ENCODE measurements around the gene MBD5.

The MBD5 gene

GRCh38 chr2:148402786-148403185, 381.9 kb downstream of the MBD5 start:
- no peak overlapping the region for H3K4me2 ChIP-seq
- no peak overlapping the region for H2AFZ ChIP-seq (ENCODE audit: low read depth)
- H4K20me1 ChIP-seq (ENCODE audit: insufficient read depth) = no peaks in the 10 kb centered on the region
- no peaks in the 10 kb centered on the region for H3K4me1 ChIP-seq (ENCODE audit: low read depth, poor library complexity, severe bottlenecking)
- TF ChIP-seq CTCF (conservative IDR thresholded peaks at IDR 0.05; ENCODE audit: low read depth, low read length) = no peak
- no peak overlapping the region for H3K9ac ChIP-seq
- H3K79me2 ChIP-seq (ENCODE audit: insufficient read depth, low read depth) = no peaks in the 10 kb centered on the region
- H3K27me3 ChIP-seq (ENCODE audit: insufficient read depth, low read depth) = no peaks in the 10 kb centered on the region
- no peak overlapping the region for H3K4me3 ChIP-seq (IDR thresholded peaks at IDR 0.05; ENCODE audit: insufficient read depth, low read depth, low read length)
- no peaks in the 10 kb centered on the region for H3K36me3 ChIP-seq (ENCODE audit: insufficient read depth)
- no peak overlapping the region for H3K27ac ChIP-seq

- TF ChIP-seq CTCF (conservative IDR thresholded peaks at IDR 0.05; ENCODE audit: low read depth, low read length) = no peak
- Histone ChIP-seq H4K20me1 (ENCODE audit: insufficient read depth) (no peaks in the 10 kb centered on the region), H2AFZ (ENCODE audit: low read depth) (no peak overlapping the region), H3K4me1 (ENCODE audit: low read depth, poor library complexity, severe bottlenecking) (no peaks in the 10 kb centered on the region), H3K27me3 (ENCODE audit: insufficient read depth, low read depth) (no peaks in the 10 kb centered on the region), H3K36me3 (ENCODE audit: insufficient read depth) (no peaks in the 10 kb centered on the region), H3K4me2 (no peak overlapping the region), H3K9ac (no peak overlapping the region), H3K27ac (no peak overlapping the region), H3K4me3 (IDR thresholded peaks at IDR 0.05; ENCODE audit: insufficient read depth, low read depth, low read length) (no peak overlapping the region), H3K79me2 (ENCODE audit: insufficient read depth, low read depth) (no peaks in the 10 kb centered on the region)
Measured at GRCh38 chr2:148410899-148411298, 390.0 kb downstream of the MBD5 start.

- H3K79me2 ChIP-seq (ENCODE audit: insufficient read depth, low read depth) = no peaks in the 10 kb centered on the region
- no peaks in the 10 kb centered on the region for H3K27me3 ChIP-seq (ENCODE audit: insufficient read depth, low read depth)
- H3K9ac ChIP-seq = no peak overlapping the region
- H3K27ac ChIP-seq = no peak overlapping the region
- no peaks in the 10 kb centered on the region for H4K20me1 ChIP-seq (ENCODE audit: insufficient read depth)
- H3K4me1 ChIP-seq (ENCODE audit: low read depth, poor library complexity, severe bottlenecking) = no peaks in the 10 kb centered on the region
- no peak overlapping the region for H3K4me3 ChIP-seq (IDR thresholded peaks at IDR 0.05; ENCODE audit: insufficient read depth, low read depth, low read length)
- no peak overlapping the region for H2AFZ ChIP-seq (ENCODE audit: low read depth)
- H3K36me3 ChIP-seq (ENCODE audit: insufficient read depth) = no peaks in the 10 kb centered on the region
- no peak overlapping the region for H3K4me2 ChIP-seq
- no peak for TF ChIP-seq CTCF (conservative IDR thresholded peaks at IDR 0.05; ENCODE audit: low read depth, low read length)
Measured at GRCh38 chr2:148416248-148416647, 395.4 kb downstream of the MBD5 start.

GRCh38 chr2:148430101-148430500, 409.2 kb downstream of the MBD5 start:
- Histone ChIP-seq H3K27ac (no peak overlapping the region), H2AFZ (ENCODE audit: low read depth) (no peak overlapping the region), H3K36me3 (ENCODE audit: insufficient read depth) (no peaks in the 10 kb centered on the region), H3K9ac (no peak overlapping the region), H3K4me3 (IDR thresholded peaks at IDR 0.05; ENCODE audit: insufficient read depth, low read depth, low read length) (no peak overlapping the region), H4K20me1 (ENCODE audit: insufficient read depth) (no peaks in the 10 kb centered on the region), H3K4me2 (no peak overlapping the region), H3K79me2 (ENCODE audit: insufficient read depth, low read depth) (no peaks in the 10 kb centered on the region), H3K4me1 (ENCODE audit: low read depth, poor library complexity, severe bottlenecking) (no peaks in the 10 kb centered on the region), H3K27me3 (ENCODE audit: insufficient read depth, low read depth) (no peaks in the 10 kb centered on the region)
- no peak for TF ChIP-seq CTCF (conservative IDR thresholded peaks at IDR 0.05; ENCODE audit: low read depth, low read length)

GRCh38 chr2:148447877-148448276, 427.0 kb downstream of the MBD5 start:
- Histone ChIP-seq H3K27ac (no peak overlapping the region), H3K36me3 (ENCODE audit: insufficient read depth) (no peaks in the 10 kb centered on the region)
- no peak for TF ChIP-seq CTCF (conservative IDR thresholded peaks at IDR 0.05; ENCODE audit: low read depth, low read length)

More at GRCh38 chr2:148447877-148448276, 427.0 kb downstream of the MBD5 start:
- Histone ChIP-seq H3K27me3 (ENCODE audit: insufficient read depth, low read depth) (no peaks in the 10 kb centered on the region), H3K4me1 (ENCODE audit: low read depth, poor library complexity, severe bottlenecking) (no peaks in the 10 kb centered on the region), H2AFZ (ENCODE audit: low read depth) (no peak overlapping the region), H3K79me2 (ENCODE audit: insufficient read depth, low read depth) (no peaks in the 10 kb centered on the region), H4K20me1 (ENCODE audit: insufficient read depth) (no peaks in the 10 kb centered on the region), H3K4me3 (IDR thresholded peaks at IDR 0.05; ENCODE audit: insufficient read depth, low read depth, low read length) (no peak overlapping the region), H3K4me2 (no peak overlapping the region), H3K9ac (no peak overlapping the region)

All from KMS-11 (cell line).